Activated naive CD8-positive, alpha-beta T cell treated with anti-CD3 and anti-CD28 coated beads, Interleukin-2, amount 10 ng/mL, durations not matched to agents 7 days and 5 days (primary cell): ENCODE data around the gene SCN3A. TPM values are rescaled to one million over a fixed set of nuclear protein-coding genes. Genes with fewer than 3 reads are reported as not detected.

ENCODE experiments used
- ATAC-seq: fragments of 150-1000 bp; cut with Tn5 transposase; one replicate; pipeline ENCODE4 v1.10.0; 2021; ENCODE audit warnings: low read depth, moderate library complexity
- POLR2A ChIA-PET: fragments of 350-600 bp; sonication (Branson Sonifier 250); formaldehyde crosslinking; loops from one replicate; lab custom pipeline; 2021; ENCODE audit warnings: antibody characterized with exemption; lab: Charles Lee
- DNase-seq: peaks from one replicate; pipeline ENCODE4 v3.0.0; 2021
- H3K27ac Mint-ChIP-seq: one replicate; pipeline ENCODE4 v1.8.0; 2022; ENCODE audit warnings: mild to moderate bottlenecking, mixed read lengths
- H3K27me3 Mint-ChIP-seq: one replicate; pipeline ENCODE4 v1.8.0; 2022; ENCODE audit warnings: mild to moderate bottlenecking, moderate library complexity, mixed read lengths
- H3K36me3 Mint-ChIP-seq: one replicate; pipeline ENCODE4 v1.8.0; 2021; ENCODE audit warnings: mild to moderate bottlenecking, mixed read lengths
- H3K4me1 Mint-ChIP-seq: one replicate; pipeline ENCODE4 v1.8.0; 2021; ENCODE audit warnings: mixed read lengths
- H3K4me3 Mint-ChIP-seq: one replicate; pipeline ENCODE4 v1.8.0; 2022; ENCODE audit warnings: mild to moderate bottlenecking, moderate library complexity, mixed read lengths
- H3K9me3 Mint-ChIP-seq: one replicate; pipeline ENCODE4 v1.8.0; 2021; ENCODE audit warnings: mixed read lengths
- total RNA-seq, 2 experiments: library from RNA; stranded (reverse); gene quantifications; one replicate each; pipeline ENCODE4 v1.2.3, GENCODE V29; 2021

SCN3A gene
- total RNA-seq, 2 experiments from 2014 or later: not detected

DNA sequence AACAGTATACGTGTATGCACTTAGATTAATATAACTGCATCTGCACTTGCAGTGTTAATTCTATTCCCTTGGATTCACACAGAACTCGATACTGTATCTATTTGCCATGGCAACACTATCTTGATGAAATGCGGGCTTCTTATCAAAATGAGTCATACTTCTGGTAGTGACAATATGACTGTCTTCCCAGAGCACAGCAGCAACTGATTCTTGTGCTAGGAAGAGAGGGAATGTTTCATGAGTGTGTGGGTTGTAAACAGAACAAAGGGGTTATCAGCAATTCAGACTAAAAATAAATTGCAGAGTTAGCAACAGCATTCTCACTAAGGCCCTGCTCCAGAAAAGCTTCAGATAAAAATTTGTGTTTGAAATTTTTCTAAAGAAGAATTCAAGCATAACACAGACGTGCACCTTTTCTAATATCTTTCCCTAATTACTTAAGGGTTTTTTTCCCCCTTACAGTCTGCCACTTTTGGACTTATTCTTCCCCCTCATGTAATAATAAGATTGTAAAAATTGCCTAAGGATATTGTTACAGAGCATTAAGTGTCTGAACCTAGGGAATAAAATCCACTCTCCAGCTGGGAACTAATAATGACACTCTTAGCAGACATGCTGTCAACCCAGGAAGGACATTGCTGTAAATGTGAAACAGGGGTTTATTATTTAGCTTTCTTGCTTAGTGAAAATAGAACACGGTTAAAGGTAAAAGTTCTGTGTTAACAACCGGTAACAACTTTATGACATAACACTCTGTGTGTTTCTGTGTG, 148.6 kb downstream of the SCN3A start:
- Mint-ChIP-seq H3K4me3 (no peak overlapping the region), H3K4me1 (peaks cover 4% of the 10 kb centered on the region), H3K36me3 (no peaks in the 10 kb centered on the region), H3K27ac (no peak overlapping the region), H3K27me3 (no peaks in the 10 kb centered on the region), H3K9me3 (no peaks in the 10 kb centered on the region)
- POLR2A ChIA-PET: no interaction called here
- DNase-seq: no peak
- ATAC-seq: no peak

DNA sequence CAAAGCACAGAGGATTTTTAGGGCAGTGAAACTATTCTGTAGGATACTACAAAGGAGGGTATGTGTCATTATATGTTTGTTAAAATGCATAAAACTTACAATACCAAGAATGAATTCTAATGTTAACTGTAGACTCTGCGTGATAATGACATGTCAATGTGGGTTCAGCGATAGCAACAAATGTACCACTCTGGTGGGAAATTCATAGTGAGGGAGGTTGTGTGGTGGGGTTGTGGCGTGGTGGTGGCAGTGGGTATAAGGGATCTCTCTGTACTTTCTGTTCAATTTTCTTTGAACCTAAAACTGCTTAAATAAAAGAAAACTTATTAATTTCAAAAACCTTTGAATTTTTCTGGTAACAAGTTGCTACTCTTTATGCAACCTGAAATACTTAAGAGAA, 149.2 kb downstream of the SCN3A start:
- Mint-ChIP-seq H3K9me3 (no peaks in the 10 kb centered on the region), H3K4me1 (peaks cover 4% of the 10 kb centered on the region), H3K27me3 (no peaks in the 10 kb centered on the region), H3K4me3 (no peak overlapping the region), H3K27ac (no peak overlapping the region), H3K36me3 (no peaks in the 10 kb centered on the region)
- DNase-seq (no peak), ATAC-seq (no peak)
- POLR2A ChIA-PET: no interaction called here

DNA sequence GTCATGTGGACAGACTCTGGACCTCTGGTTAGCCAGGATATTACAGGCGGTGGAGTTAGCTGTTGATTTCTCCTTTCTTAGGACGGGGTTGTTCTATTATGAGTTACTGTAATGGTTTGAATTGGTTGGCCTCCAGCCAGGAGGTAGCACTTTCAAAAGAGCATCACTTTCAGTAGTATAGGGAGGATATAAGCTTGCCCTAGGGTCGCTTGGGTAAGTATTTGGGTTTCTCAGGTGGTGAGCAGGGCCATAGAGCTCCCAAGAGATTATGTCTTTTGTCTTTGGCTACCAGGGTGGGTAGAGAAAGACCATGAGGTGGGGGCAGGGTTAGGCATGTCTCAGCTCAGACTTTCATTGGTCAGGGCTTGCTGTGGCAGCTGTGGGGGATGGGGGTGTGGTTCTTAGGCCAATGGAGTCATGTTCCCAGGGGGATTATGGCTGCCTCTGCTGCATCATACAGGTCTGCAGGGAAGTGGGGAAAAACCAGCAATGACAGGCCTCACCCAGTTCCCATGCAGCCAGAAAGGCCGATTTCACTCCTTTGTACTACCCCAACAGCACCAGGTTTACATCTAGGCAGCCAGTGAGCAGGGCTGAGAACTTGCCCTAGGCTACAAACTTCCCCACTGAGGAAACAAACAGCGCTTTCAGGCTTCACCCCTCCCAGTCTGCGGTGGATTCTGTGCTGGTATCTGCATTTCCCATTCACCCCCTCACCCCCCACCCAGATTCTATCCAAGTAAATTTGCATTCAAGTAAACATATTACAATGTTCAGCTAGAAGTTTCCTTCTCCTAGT, 159.1 kb downstream of the SCN3A start:
- Mint-ChIP-seq H3K4me3 (no peak overlapping the region), H3K27ac (no peak overlapping the region), H3K9me3 (peaks cover 2% of the 10 kb centered on the region), H3K27me3 (no peaks in the 10 kb centered on the region), H3K4me1 (no peaks in the 10 kb centered on the region), H3K36me3 (no peaks in the 10 kb centered on the region)
- no peak for DNase-seq
- POLR2A ChIA-PET: no interaction called here
- ATAC-seq: no peak

Other genes with a start within 250 kb of the SCN3A start
- gene SLC38A11, start 248.5 kb downstream of the SCN3A start, total RNA-seq: not detected
- gene SCN2A, start 35.4 kb upstream of the SCN3A start, total RNA-seq: under 1 TPM in 1 of 2 experiments, not detected in 1; 0.06 TPM